Measurements from ENCODE around the gene NCAM2. TPM values are rescaled to one million over a fixed set of nuclear protein-coding genes. Genes with fewer than 3 reads are reported as not detected.

Gene NCAM2
- total and polyA plus RNA-seq, 2 experiments from 2014 or later: 1.7 to 6.3 TPM

GRCh38 chr21:21137986-21138385 is 139.8 kb downstream of the NCAM2 start:
- H3K9me3 ChIP-seq (ENCODE audit: low read depth): no peaks in the 10 kb centered on the region
- H3K9me2 ChIP-seq (replicated peaks; ENCODE audit: insufficient read depth): no peaks in the 10 kb centered on the region
- no peaks in the 10 kb centered on the region for H3K36me3 ChIP-seq (replicated peaks; ENCODE audit: insufficient read depth, low read depth)
- H3K79me2 ChIP-seq: no peaks in the 10 kb centered on the region
- TF ChIP-seq EZH2phosphoT487 (IDR thresholded peaks at IDR 0.05; ENCODE audit: low read depth, severe bottlenecking, unreplicated experiment) (no peak), EZH2 (IDR thresholded peaks at IDR 0.05; ENCODE audit: borderline replicate concordance) (no peak), CTCF (IDR thresholded peaks at IDR 0.05; ENCODE audit: poor library complexity) (no peak)
- WGBS (ENCODE audit: low lambda C conversion rate, missing lambda C conversion rate): 29% methylated on average over 2 of the region's 2 CpGs
- no peak overlapping the region for H3K4me3 ChIP-seq
- no peak for DNase-seq (ENCODE audit: low spot score)
- H2AFZ ChIP-seq: no peak overlapping the region
- H3K27me3 ChIP-seq: no peaks in the 10 kb centered on the region
- H3K4me1 ChIP-seq (ENCODE audit: insufficient read depth): no peaks in the 10 kb centered on the region
- no peak overlapping the region for H3K27ac ChIP-seq
- no peaks in the 10 kb centered on the region for H4K20me1 ChIP-seq (ENCODE audit: insufficient read depth, poor library complexity, severe bottlenecking)
- no peak overlapping the region for H3K4me2 ChIP-seq

- H3K4me2 ChIP-seq: no peak overlapping the region
- H3K79me2 ChIP-seq: no peaks in the 10 kb centered on the region
- H3K4me3 ChIP-seq: no peak overlapping the region
- TF ChIP-seq CTCF (IDR thresholded peaks at IDR 0.05; ENCODE audit: poor library complexity) (no peak), EZH2phosphoT487 (IDR thresholded peaks at IDR 0.05; ENCODE audit: low read depth, severe bottlenecking, unreplicated experiment) (no peak), EZH2 (IDR thresholded peaks at IDR 0.05; ENCODE audit: borderline replicate concordance) (no peak)
- H3K9me2 ChIP-seq (replicated peaks; ENCODE audit: insufficient read depth): no peaks in the 10 kb centered on the region
- no peaks in the 10 kb centered on the region for H3K4me1 ChIP-seq (ENCODE audit: insufficient read depth)
- no peak overlapping the region for H3K27ac ChIP-seq
- DNase-seq (ENCODE audit: low spot score): no peak
- no peaks in the 10 kb centered on the region for H4K20me1 ChIP-seq (ENCODE audit: insufficient read depth, poor library complexity, severe bottlenecking)
- 97% methylated on average over 25 of the region's 25 CpGs for WGBS (ENCODE audit: low lambda C conversion rate, missing lambda C conversion rate)
- no peaks in the 10 kb centered on the region for H3K27me3 ChIP-seq
- H3K9me3 ChIP-seq (ENCODE audit: low read depth): no peaks in the 10 kb centered on the region
- H2AFZ ChIP-seq: no peak overlapping the region
- H3K36me3 ChIP-seq (replicated peaks; ENCODE audit: insufficient read depth, low read depth): no peaks in the 10 kb centered on the region
Measured at GRCh38 chr21:21146587-21147373, 148.6 kb downstream of the NCAM2 start.

- no peak for TF ChIP-seq EZH2phosphoT487 (IDR thresholded peaks at IDR 0.05; ENCODE audit: low read depth, severe bottlenecking, unreplicated experiment)
- TF ChIP-seq CTCF (IDR thresholded peaks at IDR 0.05; ENCODE audit: poor library complexity): no peak
- TF ChIP-seq EZH2 (IDR thresholded peaks at IDR 0.05; ENCODE audit: borderline replicate concordance): no peak
- Histone ChIP-seq H3K4me3 (no peak overlapping the region), H3K4me1 (ENCODE audit: insufficient read depth) (no peaks in the 10 kb centered on the region), H3K79me2 (no peaks in the 10 kb centered on the region), H3K36me3 (replicated peaks; ENCODE audit: insufficient read depth, low read depth) (no peaks in the 10 kb centered on the region), H3K9me2 (replicated peaks; ENCODE audit: insufficient read depth) (no peaks in the 10 kb centered on the region), H3K27ac (no peak overlapping the region), H2AFZ (no peak overlapping the region), H4K20me1 (ENCODE audit: insufficient read depth, poor library complexity, severe bottlenecking) (no peaks in the 10 kb centered on the region), H3K4me2 (no peak overlapping the region), H3K27me3 (no peaks in the 10 kb centered on the region), H3K9me3 (ENCODE audit: low read depth) (no peaks in the 10 kb centered on the region)
- no peak for DNase-seq (ENCODE audit: low spot score)
- WGBS (ENCODE audit: low lambda C conversion rate, missing lambda C conversion rate): 91% methylated on average over 4 of the region's 4 CpGs
Measured at GRCh38 chr21:21147374-21147745, 149.2 kb downstream of the NCAM2 start.

Data from hepatocyte (in vitro differentiated cells).